ENCODE measurements around the gene REC114.
"Not testable (repeated sequence)": the region's sequence is repeated elsewhere in the genome, so short reads cannot be mapped to it uniquely, and the experiment has no call there.

Gene REC114

GRCh38 chr15:73457334-73457733 is 14.4 kb downstream of the REC114 start:
- DNase-seq: no peak

- no peak for DNase-seq
Observed at GRCh38 chr15:73460662-73461061, 17.7 kb downstream of the REC114 start.

GRCh38 chr15:73464602-73465001 is 21.6 kb downstream of the REC114 start:
- no peak for DNase-seq

GRCh38 chr15:73467758-73468157 is 24.8 kb downstream of the REC114 start:
- no peak for DNase-seq

GRCh38 chr15:73474785-73475184 is 31.8 kb downstream of the REC114 start:
- no peak for DNase-seq

- DNase-seq: no peak
Observed at GRCh38 chr15:73476704-73477216, 33.8 kb downstream of the REC114 start.

GRCh38 chr15:73480050-73480449 is 37.1 kb downstream of the REC114 start:
- no peak for DNase-seq

- DNase-seq: no peak
Observed at GRCh38 chr15:73482166-73482565, 39.2 kb downstream of the REC114 start.

- DNase-seq: no peak
Observed at GRCh38 chr15:73483053-73483452, 40.1 kb downstream of the REC114 start.

- DNase-seq: no peak
Observed at GRCh38 chr15:73485372-73485771, 42.4 kb downstream of the REC114 start.

- DNase-seq: not testable (repeated sequence)
Observed at GRCh38 chr15:73485885-73486284, 42.9 kb downstream of the REC114 start.

GRCh38 chr15:73488698-73489097 is 45.7 kb downstream of the REC114 start:
- DNase-seq: no peak

GRCh38 chr15:73493922-73494321 is 51.0 kb downstream of the REC114 start:
- no peak for DNase-seq

GRCh38 chr15:73495181-73495580 is 52.2 kb downstream of the REC114 start:
- no peak for DNase-seq

GRCh38 chr15:73500696-73501095 is 57.7 kb downstream of the REC114 start:
- DNase-seq: no peak

GRCh38 chr15:73504885-73505284 is 61.9 kb downstream of the REC114 start:
- DNase-seq: no peak

- DNase-seq: no peak
Observed at GRCh38 chr15:73515527-73515926, 72.6 kb downstream of the REC114 start.

- DNase-seq: no peak
Observed at GRCh38 chr15:73517566-73517965, 74.6 kb downstream of the REC114 start.

GRCh38 chr15:73518180-73518862 is 75.4 kb downstream of the REC114 start:
- DNase-seq: no peak

GRCh38 chr15:73518876-73519733 is 76.1 kb downstream of the REC114 start:
- DNase-seq: no peak

- DNase-seq: no peak
Observed at GRCh38 chr15:73522011-73522410, 79.0 kb downstream of the REC114 start.

GRCh38 chr15:73524919-73525318 is 82.0 kb downstream of the REC114 start:
- DNase-seq: no peak

- no peak for DNase-seq
Observed at GRCh38 chr15:73527598-73527997, 84.6 kb downstream of the REC114 start.

GRCh38 chr15:73530649-73531048 is 87.7 kb downstream of the REC114 start:
- no peak for DNase-seq
